NB4 (cell line): Measurements from ENCODE around the gene CXCR6.

Experiments
- CTCF ChIP-seq: IDR thresholded peaks from one replicate; pipeline ENCODE4 v1.5.1; 2012; ENCODE audit warnings: low read depth, low read length
- MAX ChIP-seq: IDR thresholded peaks from 2 replicates; pipeline ENCODE4 v1.6.1; 2011; ENCODE audit warnings: low read depth, low read length
- POLR2A ChIP-seq: IDR thresholded peaks from 2 replicates; pipeline ENCODE4 v1.6.1; 2011; ENCODE audit warnings: mild to moderate bottlenecking; ENCODE audit not compliant: insufficient read length; ENCODE audit errors: extremely low read depth

- TF ChIP-seq POLR2A (no peak), CTCF (no peak), MAX (no peak)
Measured at GRCh38 chr3:45966950-45967640, 23.8 kb downstream of the CXCR6 start.
